Keratinocyte (primary cell): ENCODE data around the gene MAP3K8. TPM values are rescaled to one million over a fixed set of nuclear protein-coding genes. Genes with fewer than 3 reads are reported as not detected.
A peak's percentile ranks its signal among the peaks of the same experiment; 100 is the strongest.

Experiments used
- DNase-seq: peaks from one replicate; pipeline ENCODE4 v3.0.0-alpha.2; 2011; ENCODE audit warnings: low read depth, missing footprints, low spot score
- FAIRE-seq: peaks from 2 replicates; lab custom pipeline; 2011; peaks lifted over from hg19 to GRCh38; lab: Jason Lieb, UNC
- H2AFZ ChIP-seq: 2 replicates; pipeline ENCODE4 v1.6.0; 2012; ENCODE audit warnings: low read length, control low read depth, inconsistent platforms; ENCODE audit not compliant: control insufficient read depth
- H3K27ac ChIP-seq: 2 replicates; pipeline ENCODE4 v1.5.1; 2011; ENCODE audit warnings: low read length; ENCODE audit not compliant: control insufficient read depth, insufficient read depth
- H3K27me3 ChIP-seq: 3 replicates; pipeline ENCODE4 v1.6.0; 2011; ENCODE audit warnings: low read length; ENCODE audit not compliant: control insufficient read depth, insufficient read depth; ENCODE audit errors: extremely low read depth
- H3K36me3 ChIP-seq, 2 experiments: 2 replicates in 1 of 2; 3 replicates in 1 of 2; pipeline ENCODE4 v1.5.1; 2011; ENCODE audit warnings: low read length in 2 of 2, mild to moderate bottlenecking in 1 of 2; ENCODE audit not compliant: control insufficient read depth in 2 of 2, insufficient read depth in 2 of 2; ENCODE audit errors: extremely low read depth in 1 of 2
- H3K4me1 ChIP-seq: 3 replicates; pipeline ENCODE4 v1.5.1; 2011; ENCODE audit warnings: low read length; ENCODE audit not compliant: control insufficient read depth, insufficient read depth; ENCODE audit errors: extremely low read depth
- H3K4me2 ChIP-seq: 3 replicates; pipeline ENCODE4 v1.6.0; 2011; ENCODE audit warnings: low read depth, low read length; ENCODE audit not compliant: control insufficient read depth, insufficient read depth; ENCODE audit errors: extremely low read depth
- H3K4me3 ChIP-seq, 3 experiments: fragments of 200-600 bp in 1 of 3; sonication (generic) in 1 of 3; 2 replicates in 2 of 3; 3 replicates in 1 of 3; pipeline ENCODE4 v1.5.1; 2011 to 2016; ENCODE audit warnings: low read length in 3 of 3, mild to moderate bottlenecking in 3 of 3, control low read depth in 2 of 3, inconsistent platforms in 1 of 3, low read depth in 1 of 3, mixed read lengths in 1 of 3, mixed run types in 1 of 3, moderate library complexity in 1 of 3; ENCODE audit not compliant: control insufficient read depth in 2 of 3, insufficient read depth in 2 of 3; ENCODE audit errors: extremely low read depth in 1 of 3
- H3K79me2 ChIP-seq: 2 replicates; pipeline ENCODE4 v1.6.0; 2012; ENCODE audit warnings: low read length; ENCODE audit not compliant: control insufficient read depth, insufficient read depth
- H3K9ac ChIP-seq: 3 replicates; pipeline ENCODE4 v1.6.0; 2011; ENCODE audit warnings: low read length; ENCODE audit not compliant: control insufficient read depth, insufficient read depth; ENCODE audit errors: extremely low read depth
- H3K9me1 ChIP-seq: 3 replicates; pipeline ENCODE4 v1.6.0; 2011; ENCODE audit warnings: low read length; ENCODE audit not compliant: control insufficient read depth, insufficient read depth; ENCODE audit errors: extremely low read depth
- H3K9me3 ChIP-seq: 2 replicates; pipeline ENCODE4 v1.5.1; 2012; ENCODE audit warnings: low read depth, low read length; ENCODE audit not compliant: control insufficient read depth
- H4K20me1 ChIP-seq: 3 replicates; pipeline ENCODE4 v1.6.0; 2011; ENCODE audit warnings: low read length; ENCODE audit not compliant: control insufficient read depth, insufficient read depth; ENCODE audit errors: extremely low read depth
- CTCF ChIP-seq, 3 experiments: IDR thresholded peaks in 1 of 3; conservative IDR thresholded peaks in 1 of 3; optimal IDR thresholded peaks in 1 of 3; 2 replicates in 2 of 3; 3 replicates in 1 of 3; pipeline versions ENCODE3 to v1.5.1; 2011; ENCODE audit warnings: low read length in 3 of 3, mild to moderate bottlenecking in 3 of 3, moderate library complexity in 2 of 3, control low read depth in 1 of 3, inconsistent platforms in 1 of 3; ENCODE audit not compliant: insufficient read depth in 2 of 3; ENCODE audit errors: extremely low read depth in 1 of 3
- EZH2 ChIP-seq: IDR thresholded peaks from one replicate; pipeline ENCODE4 v1.6.1; 2012; ENCODE audit warnings: inconsistent platforms, mild to moderate bottlenecking, low read length, moderate library complexity
- dilution Hi-C: fragments of 300-500 bp; cut with MboI; formaldehyde crosslinking; loops from one replicate; pipeline ENCODE4 v1.7.0; 2020; ENCODE audit warnings: low sequenced_read_pairs; ENCODE audit not compliant: extremely low pct_ligation_motif_present
- polyA plus RNA-seq, 5 experiments: library from polyadenylated mRNA; depleted of rRNA in 3 of 5; stranded (reverse) in 3 of 5; stranded (forward) in 1 of 5; unstranded in 1 of 5; fragments of >200 nt; gene quantifications; 1 replicate in 1 of 5; 2 replicates in 3 of 5; 3 replicates in 1 of 5; pipeline versions ENCODE4 v1.2.1 to v1.2.3, GENCODE V29; 2011 to 2012; ENCODE audit warnings: missing spikeins in 2 of 5, low read depth in 1 of 5, low replicate concordance in 1 of 5

Gene MAP3K8
- polyA plus RNA-seq, 1 donor (not counting 4 experiments of a cell fraction or from before 2014, with no cell fraction given), result 4.9 TPM

- H3K79me2 ChIP-seq, result no peaks in the 10 kb centered on the region
- H3K27ac ChIP-seq, result no peak overlapping the region
- H3K9me1 ChIP-seq, result no peaks in the 10 kb centered on the region
- H3K36me3 ChIP-seq, result no peaks in the 10 kb centered on the region
- peaks cover 10% of the 10 kb centered on the region for H3K4me1 ChIP-seq
- peaks cover 3% of the 10 kb centered on the region for H3K9me3 ChIP-seq
- peaks cover 44% of the 10 kb centered on the region for H3K27me3 ChIP-seq
- no peak for DNase-seq
- dilution Hi-C loops, result no loop called here
- FAIRE-seq, result no peak
- no peak overlapping the region for H3K4me3 ChIP-seq
- H3K4me2 ChIP-seq, result no peak overlapping the region
- TF ChIP-seq CTCF (optimal IDR thresholded peaks at IDR 0.05 in 1 of 3, IDR thresholded peaks at IDR 0.05 in 1 of 3, conservative IDR thresholded peaks at IDR 0.05 in 1 of 3; ENCODE audit: extremely low read depth in 1 of 3, insufficient read depth in 2 of 3, low read length in 3 of 3), result no peak
- no peak for TF ChIP-seq EZH2
- no peak overlapping the region for H3K9ac ChIP-seq
- no peak overlapping the region for H2AFZ ChIP-seq
- H4K20me1 ChIP-seq, result no peaks in the 10 kb centered on the region
These were observed 42.7 kb upstream of the MAP3K8 start for GRCh38 chr10:30391266-30391665.

- Histone ChIP-seq H3K27ac (no peak overlapping the region), H3K4me3 (no peak overlapping the region), H3K4me2 (peak overlapping the region; percentile 48), H3K27me3 (peaks cover 38% of the 10 kb centered on the region), H3K79me2 (no peaks in the 10 kb centered on the region), H3K4me1 (peaks cover 2% of the 10 kb centered on the region), H3K36me3 (no peaks in the 10 kb centered on the region), H3K9me1 (no peaks in the 10 kb centered on the region), H4K20me1 (no peaks in the 10 kb centered on the region), H3K9me3 (peaks cover 3% of the 10 kb centered on the region), H2AFZ (peak overlapping the region; percentile 43), H3K9ac (no peak overlapping the region)
- TF ChIP-seq EZH2, result no peak
- peak; percentile 71 to 98 (median 95) for TF ChIP-seq CTCF (optimal IDR thresholded peaks at IDR 0.05 in 1 of 3, IDR thresholded peaks at IDR 0.05 in 1 of 3, conservative IDR thresholded peaks at IDR 0.05 in 1 of 3; ENCODE audit: extremely low read depth in 1 of 3, insufficient read depth in 2 of 3, low read length in 3 of 3)
- peak; percentile 69 for FAIRE-seq
- dilution Hi-C loops, result no loop called here
- no peak for DNase-seq
These were observed 41.4 kb upstream of the MAP3K8 start for GRCh38 chr10:30392564-30392990.
